OCI-LY3 (cell line): ENCODE measurements around the gene ARL5B.

Experiments used
- H2AFZ ChIP-seq: fragments of 200-600, 300-600 bp; shearing (Covaris generic); 2 replicates; pipeline ENCODE4 v1.6.0; 2014; ENCODE audit warnings: antibody characterized with exemption, low read depth, low read length
- H3K27ac ChIP-seq: fragments of 200-600, 300-600 bp; sonication (generic); 2 replicates; pipeline ENCODE4 v1.5.1; 2014; ENCODE audit warnings: mild to moderate bottlenecking, low read length, moderate library complexity, mixed read lengths
- H3K27me3 ChIP-seq: fragments of 200-600, 300-600 bp; sonication (generic); 2 replicates; pipeline ENCODE4 v1.6.1; 2014; ENCODE audit warnings: low read depth, low read length, mixed read lengths
- H3K36me3 ChIP-seq: fragments of 200-600, 300-600 bp; sonication (generic); replicated peaks from 2 replicates; pipeline ENCODE3; 2014; ENCODE audit warnings: low read depth, low read length, mixed read lengths
- H3K4me1 ChIP-seq: fragments of 300-600, 200-600 bp; sonication (generic); 2 replicates; pipeline ENCODE4 v1.6.1; 2014; ENCODE audit warnings: low read length, mixed read lengths
- H3K4me2 ChIP-seq: fragments of 200-600, 300-600 bp; sonication (generic); 2 replicates; pipeline ENCODE4 v1.6.1; 2014; ENCODE audit warnings: low read length, mixed read lengths
- H3K4me3 ChIP-seq: fragments of 300-600, 200-600 bp; sonication (generic); 2 replicates; pipeline ENCODE4 v1.5.1; 2014; ENCODE audit warnings: antibody characterized with exemption, mild to moderate bottlenecking, low read length, moderate library complexity
- H3K79me2 ChIP-seq: fragments of 300-600, 200-600 bp; shearing (Covaris generic); 2 replicates; pipeline ENCODE4 v1.6.1; 2014; ENCODE audit warnings: mild to moderate bottlenecking, low read length, mixed read lengths
- H3K9ac ChIP-seq: fragments of 300-600, 200-600 bp; shearing (Covaris generic); 2 replicates; pipeline ENCODE4 v1.6.0; 2014; ENCODE audit warnings: mild to moderate bottlenecking, low read length, moderate library complexity
- H3K9me3 ChIP-seq: fragments of 200-600, 300-600 bp; shearing (Covaris generic); 2 replicates; pipeline ENCODE4 v1.6.1; 2014; ENCODE audit warnings: low read length, mixed read lengths; ENCODE audit not compliant: insufficient read depth
- H4K20me1 ChIP-seq: fragments of 200-600, 300-600 bp; sonication (generic); 2 replicates; pipeline ENCODE4 v1.6.1; 2016; ENCODE audit warnings: low read length, mixed read lengths; ENCODE audit not compliant: insufficient read depth
- EZH2phosphoT487 ChIP-seq: fragments of 200-600 bp; shearing (Covaris generic); IDR thresholded peaks from 2 replicates; pipeline ENCODE4 v1.6.1; 2018; ENCODE audit warnings: antibody characterized with exemption, mixed run types, low read depth
- TF ChIP-seq, protein P1 (sequence below): fragments of 200-600, 300-600 bp; sonication (generic); IDR thresholded peaks from 2 replicates; pipeline ENCODE4 v1.5.1; 2014; ENCODE audit warnings: antibody characterized with exemption, low read length, low read depth

The ARL5B gene

DNA sequence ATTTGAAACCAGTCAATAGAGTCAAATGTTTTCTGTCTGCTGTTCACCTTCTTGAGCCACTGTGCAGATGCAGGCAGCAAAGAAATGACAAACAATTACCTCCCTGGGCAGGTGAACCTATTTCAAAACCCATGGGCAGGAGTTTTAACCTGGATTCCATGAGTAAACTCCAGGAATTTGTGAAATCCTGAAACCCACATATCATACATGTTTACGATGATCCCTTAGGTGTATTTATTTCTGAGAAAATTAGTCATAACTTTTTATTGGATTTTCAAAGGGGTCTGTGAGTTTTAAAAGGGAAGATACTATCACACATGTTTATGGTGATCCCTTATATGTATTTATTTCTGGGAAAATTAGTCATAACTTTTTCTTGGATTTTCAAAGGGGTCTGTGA lies 59.8 kb downstream of the ARL5B start:
- Histone ChIP-seq H3K4me2 (no peak overlapping the region), H3K36me3 (no peaks in the 10 kb centered on the region), H3K9ac (no peak overlapping the region), H3K79me2 (no peaks in the 10 kb centered on the region), H3K27me3 (no peaks in the 10 kb centered on the region), H3K4me3 (no peak overlapping the region), H3K4me1 (no peaks in the 10 kb centered on the region), H2AFZ (no peak overlapping the region), H3K9me3 (no peaks in the 10 kb centered on the region), H3K27ac (no peak overlapping the region), H4K20me1 (no peaks in the 10 kb centered on the region)
- no peak for TF ChIP-seq EZH2phosphoT487
- TF ChIP-seq, protein P1, sequence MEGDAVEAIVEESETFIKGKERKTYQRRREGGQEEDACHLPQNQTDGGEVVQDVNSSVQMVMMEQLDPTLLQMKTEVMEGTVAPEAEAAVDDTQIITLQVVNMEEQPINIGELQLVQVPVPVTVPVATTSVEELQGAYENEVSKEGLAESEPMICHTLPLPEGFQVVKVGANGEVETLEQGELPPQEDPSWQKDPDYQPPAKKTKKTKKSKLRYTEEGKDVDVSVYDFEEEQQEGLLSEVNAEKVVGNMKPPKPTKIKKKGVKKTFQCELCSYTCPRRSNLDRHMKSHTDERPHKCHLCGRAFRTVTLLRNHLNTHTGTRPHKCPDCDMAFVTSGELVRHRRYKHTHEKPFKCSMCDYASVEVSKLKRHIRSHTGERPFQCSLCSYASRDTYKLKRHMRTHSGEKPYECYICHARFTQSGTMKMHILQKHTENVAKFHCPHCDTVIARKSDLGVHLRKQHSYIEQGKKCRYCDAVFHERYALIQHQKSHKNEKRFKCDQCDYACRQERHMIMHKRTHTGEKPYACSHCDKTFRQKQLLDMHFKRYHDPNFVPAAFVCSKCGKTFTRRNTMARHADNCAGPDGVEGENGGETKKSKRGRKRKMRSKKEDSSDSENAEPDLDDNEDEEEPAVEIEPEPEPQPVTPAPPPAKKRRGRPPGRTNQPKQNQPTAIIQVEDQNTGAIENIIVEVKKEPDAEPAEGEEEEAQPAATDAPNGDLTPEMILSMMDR = no peak

DNA sequence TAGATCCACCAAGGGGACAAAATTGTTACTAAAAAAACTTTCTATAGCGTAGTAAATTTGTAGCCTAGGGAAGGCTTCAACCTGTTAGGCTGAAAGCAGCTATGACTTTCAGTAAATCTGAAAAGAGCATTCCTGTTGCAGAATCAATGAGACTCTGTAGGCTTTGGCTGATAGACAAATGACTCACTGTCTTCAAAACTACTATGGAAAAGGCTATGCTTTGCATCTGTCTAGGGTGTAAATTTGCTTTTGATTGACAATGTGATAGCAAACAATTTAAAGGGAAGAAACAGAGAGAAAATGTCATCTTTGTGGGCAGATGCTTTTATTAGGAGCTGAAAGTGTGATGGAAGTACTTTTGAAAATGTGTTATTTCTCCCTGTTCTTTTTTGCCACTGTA lies 60.6 kb downstream of the ARL5B start:
- TF ChIP-seq EZH2phosphoT487 = no peak
- TF ChIP-seq, protein P1 = no peak
- Histone ChIP-seq H3K79me2 (no peaks in the 10 kb centered on the region), H3K4me1 (no peaks in the 10 kb centered on the region), H3K4me2 (no peak overlapping the region), H2AFZ (no peak overlapping the region), H3K4me3 (no peak overlapping the region), H3K27ac (no peak overlapping the region), H3K9me3 (no peaks in the 10 kb centered on the region), H4K20me1 (no peaks in the 10 kb centered on the region), H3K9ac (no peak overlapping the region), H3K27me3 (no peaks in the 10 kb centered on the region), H3K36me3 (no peaks in the 10 kb centered on the region)

DNA sequence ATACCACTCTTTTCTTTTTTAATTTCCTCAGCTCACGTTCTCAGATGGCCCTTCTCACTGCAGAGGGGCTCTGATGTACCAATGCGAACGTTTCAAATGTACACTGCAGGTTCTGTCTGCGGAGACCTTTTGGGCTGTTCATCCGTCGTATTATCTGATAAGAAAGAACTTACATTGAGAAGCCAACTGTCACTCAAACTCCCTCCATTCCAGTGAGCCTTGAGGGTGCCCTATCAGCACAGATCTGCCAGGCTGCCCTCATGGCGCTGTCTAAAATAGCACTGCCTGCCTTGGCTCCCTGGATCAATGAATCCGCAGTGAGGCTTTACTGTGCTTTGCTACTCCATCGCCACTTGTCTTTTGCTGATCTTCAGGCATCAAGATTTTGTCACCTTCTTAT lies 61.8 kb downstream of the ARL5B start:
- Histone ChIP-seq H2AFZ (no peak overlapping the region), H3K4me3 (no peak overlapping the region), H3K9me3 (no peaks in the 10 kb centered on the region), H3K79me2 (no peaks in the 10 kb centered on the region), H3K36me3 (no peaks in the 10 kb centered on the region), H3K4me1 (no peaks in the 10 kb centered on the region), H3K27ac (no peak overlapping the region), H3K4me2 (no peak overlapping the region), H4K20me1 (no peaks in the 10 kb centered on the region), H3K27me3 (no peaks in the 10 kb centered on the region), H3K9ac (no peak overlapping the region)
- TF ChIP-seq, protein P1 = no peak
- no peak for TF ChIP-seq EZH2phosphoT487

DNA sequence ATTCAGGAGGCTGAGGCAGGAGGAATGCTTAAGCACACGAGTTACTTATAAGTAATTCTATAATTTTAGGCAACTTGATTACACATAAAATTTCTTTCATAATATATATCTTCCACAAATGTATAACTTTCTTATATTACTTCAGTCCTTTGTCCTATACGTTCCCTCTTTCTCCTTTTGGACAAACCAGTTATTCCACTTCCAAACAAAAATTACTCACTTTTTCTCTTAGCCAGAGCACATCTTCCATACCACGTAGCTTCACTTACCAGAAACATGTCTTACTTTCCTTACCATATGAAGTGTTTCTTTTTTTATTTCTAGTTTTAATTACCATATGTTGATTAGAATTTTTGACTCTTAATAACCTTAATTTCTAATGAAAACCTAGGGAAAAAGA lies 64.6 kb downstream of the ARL5B start:
- Histone ChIP-seq H2AFZ (no peak overlapping the region), H3K4me2 (no peak overlapping the region), H3K9ac (no peak overlapping the region), H3K79me2 (no peaks in the 10 kb centered on the region), H3K27ac (no peak overlapping the region), H3K4me3 (no peak overlapping the region), H3K27me3 (no peaks in the 10 kb centered on the region), H3K9me3 (no peaks in the 10 kb centered on the region), H4K20me1 (no peaks in the 10 kb centered on the region), H3K4me1 (no peaks in the 10 kb centered on the region), H3K36me3 (no peaks in the 10 kb centered on the region)
- TF ChIP-seq EZH2phosphoT487 = no peak
- TF ChIP-seq, protein P1 = no peak
